HepG2 (cell line): ENCODE measurements around the gene TTLL1.

Experiments used
- DR1 ChIP-seq: sonication (generic); formaldehyde crosslinking; IDR thresholded peaks from 2 replicates; pipeline ENCODE4 v1.8.0; 2021; ENCODE audit warnings: mild to moderate bottlenecking, missing genetic modification reagents, inconsistent platforms
- HOXA7 ChIP-seq: sonication (generic); formaldehyde crosslinking; IDR thresholded peaks from 2 replicates; pipeline ENCODE4 v1.8.1; 2022; ENCODE audit warnings: mild to moderate bottlenecking, missing genetic modification reagents, moderate library complexity
- KDM5A ChIP-seq: fragments of 200-600 bp; sonication (generic); IDR thresholded peaks from 2 replicates; pipeline ENCODE4 v1.7.0; 2018; ENCODE audit warnings: antibody characterized with exemption, mild to moderate bottlenecking, low read length, borderline replicate concordance
- POLR2A ChIP-seq, 2 experiments: IDR thresholded peaks; 2 replicates each; pipeline ENCODE4 v1.6.1; 2011; ENCODE audit warnings: low read depth in 2 of 2, low read length in 2 of 2, mild to moderate bottlenecking in 1 of 2, moderate library complexity in 1 of 2; ENCODE audit not compliant: insufficient read depth in 1 of 2

- TF ChIP-seq POLR2A (IDR thresholded peaks at IDR 0.05; ENCODE audit: insufficient read depth in 1 of 2, low read depth in 2 of 2, low read length in 2 of 2) = no peak
- no peak for TF ChIP-seq HOXA7 (CRISPR knock-in tag)
- TF ChIP-seq KDM5A = no peak
- no peak for TF ChIP-seq DR1
Measured at GRCh38 chr22:43008921-43009320, 80.3 kb downstream of the TTLL1 start.
